Thyroid gland (tissue), 4 donors: ENCODE results near the gene DLG2. TPM values are rescaled to one million over a fixed set of nuclear protein-coding genes. Genes with fewer than 3 reads are reported as not detected.

ENCODE experiments used
- DNase-seq, 2 donors: peaks; one replicate each; pipeline ENCODE4 v3.0.0-alpha.2; 2019
- H3K27ac ChIP-seq, 3 donors: fragments of 200-600 bp; sonication (generic); 1 replicate in 2 of 3; 2 replicates in 1 of 3; pipeline ENCODE4 v1.5.1; 2016 to 2019; ENCODE audit warnings: mild to moderate bottlenecking in 1 of 3, moderate library complexity in 1 of 3
- H3K27me3 ChIP-seq: fragments of 200-600 bp; sonication (generic); one replicate; pipeline ENCODE4 v1.5.1; 2019
- H3K36me3 ChIP-seq, 2 donors: fragments of 200-600 bp; sonication (generic); one replicate each; pipeline ENCODE4 v1.5.1; 2016 to 2019
- H3K4me1 ChIP-seq, 2 donors: fragments of 200-600 bp; sonication (generic); one replicate each; pipeline ENCODE4 v1.5.1; 2017 to 2019
- H3K4me3 ChIP-seq, 3 donors: fragments of 200-600 bp; sonication (generic); replicated peaks in 1 of 3; 1 replicate in 2 of 3; 2 replicates in 1 of 3; pipeline ENCODE4 v1.5.1; 2016; ENCODE audit warnings: mild to moderate bottlenecking in 1 of 3
- H3K9me3 ChIP-seq: fragments of 200-600 bp; sonication (generic); one replicate; pipeline ENCODE4 v1.5.1; 2017
- POLR2A ChIP-seq, 2 donors: fragments of 450-650 bp; IDR thresholded peaks; one replicate each; pipeline ENCODE4 v1.6.1; 2017; ENCODE audit warnings: antibody characterized with exemption in 2 of 2, mild to moderate bottlenecking in 2 of 2, moderate library complexity in 1 of 2
- WGBS, 2 donors: methylation state at CpG; one replicate each; pipeline ENCODE4 v1.1.5; 2017; 5-methylcytosine and 5-hydroxymethylcytosine counted together
- intact Hi-C: fragments of 100-400 bp; cut with DNase I; formaldehyde crosslinking; loops from one replicate; pipeline ENCODE4 v1.15.1; 2023
- total RNA-seq, 4 donors: library from RNA; depleted of rRNA; stranded (reverse); fragments of >200 nt; gene quantifications; one replicate each; pipeline ENCODE4 v1.2.3, GENCODE V29; 2016
- TF ChIP-seq, protein P1 (sequence below), 6 experiments: fragments of 200-600 bp in 3 of 6; fragments of 450-650 bp in 3 of 6; sonication (generic) in 3 of 6; IDR thresholded peaks; one replicate each; pipeline ENCODE4 v1.5.1; 2016 to 2019; ENCODE audit warnings: antibody characterized with exemption in 6 of 6, mild to moderate bottlenecking in 2 of 6, inconsistent platforms in 1 of 6, moderate library complexity in 1 of 6

The DLG2 gene
- total RNA-seq, 4 donors from 2014 or later = 29.4 to 79.4 (median 42.4) TPM

DNA sequence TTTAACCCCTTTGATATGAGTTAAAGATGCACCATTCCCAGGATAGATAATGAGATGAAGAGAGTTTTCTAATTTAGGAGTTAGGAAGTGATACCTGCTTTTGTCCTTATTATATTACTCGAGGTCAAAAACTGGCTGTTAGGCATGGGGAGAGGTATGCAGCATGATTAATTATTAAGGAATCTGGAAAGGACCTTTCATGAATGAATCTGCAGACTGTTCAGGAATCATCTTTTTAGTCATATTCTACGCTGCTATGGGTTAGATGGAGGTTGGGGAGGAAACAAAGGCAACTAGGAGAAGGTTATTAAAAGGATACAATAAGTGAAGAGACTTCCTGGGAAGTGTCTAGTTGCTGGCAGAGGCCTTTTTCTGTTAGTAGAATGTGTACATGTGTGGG, 1848.5 kb downstream of the DLG2 start:
- Histone ChIP-seq H3K36me3 (no peaks in the 10 kb centered on the region), H3K9me3 (no peaks in the 10 kb centered on the region), H3K4me3 (no peak overlapping the region), H3K27me3 (no peaks in the 10 kb centered on the region), H3K27ac (no peak overlapping the region), H3K4me1 (no peaks in the 10 kb centered on the region)
- no peak for TF ChIP-seq POLR2A (IDR thresholded peaks at IDR 0.05)
- TF ChIP-seq, protein P1, sequence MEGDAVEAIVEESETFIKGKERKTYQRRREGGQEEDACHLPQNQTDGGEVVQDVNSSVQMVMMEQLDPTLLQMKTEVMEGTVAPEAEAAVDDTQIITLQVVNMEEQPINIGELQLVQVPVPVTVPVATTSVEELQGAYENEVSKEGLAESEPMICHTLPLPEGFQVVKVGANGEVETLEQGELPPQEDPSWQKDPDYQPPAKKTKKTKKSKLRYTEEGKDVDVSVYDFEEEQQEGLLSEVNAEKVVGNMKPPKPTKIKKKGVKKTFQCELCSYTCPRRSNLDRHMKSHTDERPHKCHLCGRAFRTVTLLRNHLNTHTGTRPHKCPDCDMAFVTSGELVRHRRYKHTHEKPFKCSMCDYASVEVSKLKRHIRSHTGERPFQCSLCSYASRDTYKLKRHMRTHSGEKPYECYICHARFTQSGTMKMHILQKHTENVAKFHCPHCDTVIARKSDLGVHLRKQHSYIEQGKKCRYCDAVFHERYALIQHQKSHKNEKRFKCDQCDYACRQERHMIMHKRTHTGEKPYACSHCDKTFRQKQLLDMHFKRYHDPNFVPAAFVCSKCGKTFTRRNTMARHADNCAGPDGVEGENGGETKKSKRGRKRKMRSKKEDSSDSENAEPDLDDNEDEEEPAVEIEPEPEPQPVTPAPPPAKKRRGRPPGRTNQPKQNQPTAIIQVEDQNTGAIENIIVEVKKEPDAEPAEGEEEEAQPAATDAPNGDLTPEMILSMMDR (IDR thresholded peaks at IDR 0.05) = no peak
- intact Hi-C loops = no loop called here
- DNase-seq = no peak
- 56 to 66% methylated on average over 2 of the region's 2 CpGs for WGBS, 2 donors

DNA sequence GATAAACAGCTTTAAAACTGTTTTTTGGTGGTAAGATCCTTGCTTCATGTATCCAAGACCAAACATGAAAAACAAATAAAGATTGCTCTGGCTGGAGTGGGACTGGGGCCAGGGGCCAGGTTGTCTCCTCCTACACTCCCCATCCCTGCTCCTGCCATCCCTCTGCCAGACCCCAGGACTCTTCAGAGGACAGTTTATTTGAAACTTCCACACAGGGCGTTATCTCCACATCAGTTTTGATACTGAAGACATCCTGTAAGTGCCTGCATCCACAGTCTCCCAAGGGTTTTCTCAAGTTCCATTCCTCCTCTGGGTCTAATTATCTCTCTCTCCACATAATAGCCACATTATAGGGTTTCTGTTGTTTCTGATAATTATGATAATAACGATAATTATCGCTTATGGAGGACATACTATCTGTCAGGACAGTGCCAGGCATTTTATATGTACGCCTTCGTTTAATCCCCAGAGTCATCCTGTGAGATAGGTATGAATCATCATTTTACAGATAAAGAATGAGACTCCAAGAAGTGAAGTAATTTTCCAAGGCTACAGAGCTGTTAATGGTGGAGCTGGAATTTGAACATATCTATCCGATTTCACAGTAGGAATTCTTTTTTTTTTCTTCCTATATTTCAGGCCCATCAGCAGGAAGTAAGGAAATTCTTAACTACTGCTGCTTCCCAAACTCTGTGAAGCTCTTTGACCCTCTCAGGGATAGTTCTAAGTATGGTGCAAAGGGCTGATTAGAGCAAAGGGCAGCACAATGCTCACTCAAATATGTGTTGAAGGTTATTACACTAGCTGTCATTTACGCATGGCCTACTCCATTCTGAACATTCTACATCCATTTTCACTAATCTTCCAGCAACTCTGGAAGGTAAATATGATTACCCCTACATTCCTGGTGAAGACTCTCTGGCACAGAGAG, 1852.9 kb downstream of the DLG2 start:
- no peaks in the 10 kb centered on the region for H3K4me1 ChIP-seq
- no peaks in the 10 kb centered on the region for H3K9me3 ChIP-seq
- H3K27me3 ChIP-seq = no peaks in the 10 kb centered on the region
- no peaks in the 10 kb centered on the region for H3K36me3 ChIP-seq
- WGBS, 2 donors = 81% methylated on average over 7 of the region's 7 CpGs
- no peak overlapping the region for H3K4me3 ChIP-seq
- no peak for DNase-seq
- H3K27ac ChIP-seq = no peak overlapping the region
- TF ChIP-seq, protein P1 (IDR thresholded peaks at IDR 0.05) = no peak
- TF ChIP-seq POLR2A (IDR thresholded peaks at IDR 0.05) = no peak
- intact Hi-C loops = no loop called here

DNA sequence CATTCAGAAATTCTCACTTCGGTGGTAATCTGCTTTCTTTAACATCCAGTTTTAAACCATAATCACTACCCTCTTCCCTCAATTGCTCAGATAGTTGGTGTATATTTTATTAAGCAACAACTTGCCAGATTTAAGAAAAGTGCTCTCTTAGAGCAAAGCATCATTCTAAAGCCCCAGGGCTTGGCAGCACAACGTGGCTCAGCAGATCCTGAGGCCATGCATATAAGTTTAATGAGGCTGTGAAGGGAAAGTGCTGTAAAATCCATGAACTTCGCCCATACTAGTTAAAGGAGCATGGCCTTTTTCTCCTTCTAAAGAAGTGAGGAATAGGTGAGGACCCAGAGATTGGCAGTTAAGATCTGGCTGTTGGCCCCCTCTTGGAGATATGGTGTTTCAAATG, 1858.7 kb downstream of the DLG2 start:
- H3K9me3 ChIP-seq = no peaks in the 10 kb centered on the region
- DNase-seq = no peak
- H3K36me3 ChIP-seq = no peaks in the 10 kb centered on the region
- WGBS, 2 donors = 69 to 77% methylated on average over 3 of the region's 3 CpGs
- no peaks in the 10 kb centered on the region for H3K27me3 ChIP-seq
- no peak overlapping the region for H3K27ac ChIP-seq
- TF ChIP-seq, protein P1 (IDR thresholded peaks at IDR 0.05) = no peak
- TF ChIP-seq POLR2A (IDR thresholded peaks at IDR 0.05) = no peak
- H3K4me3 ChIP-seq = no peak overlapping the region
- intact Hi-C loops = no loop called here
- H3K4me1 ChIP-seq = no peaks in the 10 kb centered on the region

DNA sequence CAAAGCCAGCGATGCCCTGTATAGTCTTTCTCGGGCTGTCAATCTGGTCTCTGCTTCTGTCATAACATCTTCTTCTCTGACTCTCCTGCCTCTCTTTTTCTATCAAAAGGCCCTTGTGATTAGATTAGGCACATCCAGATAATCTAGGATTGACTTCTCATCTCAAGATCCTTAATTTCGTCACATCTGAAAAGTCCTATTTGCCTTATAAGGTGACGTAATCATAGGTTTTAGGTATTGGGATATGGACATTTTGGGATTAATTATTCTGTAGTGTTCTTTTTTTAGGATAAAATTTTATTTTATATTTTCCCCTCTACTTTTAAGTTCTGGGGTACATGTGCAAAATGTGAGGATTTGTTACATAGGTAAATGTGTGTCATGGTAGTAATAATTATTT, 1860.2 kb downstream of the DLG2 start:
- intact Hi-C loops = no loop called here
- Histone ChIP-seq H3K36me3 (no peaks in the 10 kb centered on the region), H3K4me1 (no peaks in the 10 kb centered on the region), H3K9me3 (no peaks in the 10 kb centered on the region), H3K27ac (no peak overlapping the region), H3K4me3 (no peak overlapping the region), H3K27me3 (no peaks in the 10 kb centered on the region)
- TF ChIP-seq, protein P1 (IDR thresholded peaks at IDR 0.05) = no peak
- no peak for TF ChIP-seq POLR2A (IDR thresholded peaks at IDR 0.05)
- 94% methylated on average over 4 of the region's 4 CpGs for WGBS, 2 donors
- DNase-seq = no peak

DNA sequence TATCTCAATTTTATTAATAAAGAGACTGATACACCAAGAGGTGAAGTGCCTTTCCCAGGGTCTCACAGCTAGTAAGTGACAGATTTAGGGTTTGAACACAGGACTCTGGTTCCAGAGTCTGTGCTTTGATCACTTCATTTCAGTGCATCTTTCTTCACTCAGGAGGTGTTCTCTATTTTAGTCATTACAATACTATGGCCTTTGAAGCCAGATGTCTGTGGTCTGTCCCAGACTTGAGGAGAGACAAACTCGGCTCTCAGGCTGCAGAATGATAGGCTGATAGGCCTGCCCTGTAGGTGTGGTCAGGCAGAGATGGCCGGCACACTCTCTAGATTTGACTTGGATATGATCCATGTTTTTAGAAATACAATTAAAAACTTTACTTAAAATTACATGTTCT, 1862.5 kb downstream of the DLG2 start:
- whole genome bisulfite sequencing, 2 donors = 65 to 71% methylated on average over 2 of the region's 2 CpGs
- Histone ChIP-seq H3K27me3 (no peaks in the 10 kb centered on the region), H3K4me1 (no peaks in the 10 kb centered on the region), H3K27ac (no peak overlapping the region), H3K9me3 (no peaks in the 10 kb centered on the region), H3K4me3 (no peak overlapping the region), H3K36me3 (no peaks in the 10 kb centered on the region)
- no peak for TF ChIP-seq POLR2A (IDR thresholded peaks at IDR 0.05)
- TF ChIP-seq, protein P1 (IDR thresholded peaks at IDR 0.05) = no peak
- no peak for DNase-seq
- intact Hi-C loops = no loop called here
